K562 (cell line): Measurements from ENCODE around the gene USP49. TPM values are rescaled to one million over a fixed set of nuclear protein-coding genes. Genes with fewer than 3 reads are reported as not detected.

Experiments
- ARID4B ChIP-seq: sonication (generic); formaldehyde crosslinking; IDR thresholded peaks from 2 replicates; pipeline ENCODE4 v1.8.0; 2022; ENCODE audit warnings: mild to moderate bottlenecking, missing genetic modification reagents
- BCLAF1 ChIP-seq, 2 experiments: fragments of 450-650 bp in 1 of 2; IDR thresholded peaks; 2 replicates each; pipeline ENCODE4 v1.6.1; 2011 to 2017; ENCODE audit warnings: low read depth in 2 of 2, antibody characterized with exemption in 1 of 2, borderline replicate concordance in 1 of 2, low read length in 1 of 2, mild to moderate bottlenecking in 1 of 2, mixed read lengths in 1 of 2; ENCODE audit not compliant: control insufficient read depth in 1 of 2
- ELF1 ChIP-seq: fragments of 200-800 bp; sonication (Bioruptor generic); IDR thresholded peaks from 2 replicates; pipeline ENCODE4 v1.6.1; 2016; ENCODE audit warnings: missing genetic modification characterization, missing compliant biosample characterization
- FOXP4 ChIP-seq: sonication (generic); formaldehyde crosslinking; IDR thresholded peaks from 2 replicates; pipeline ENCODE4 v1.8.0; 2022; ENCODE audit warnings: mild to moderate bottlenecking, missing genetic modification reagents, borderline replicate concordance
- KHSRP ChIP-seq: fragments of 450-650 bp; IDR thresholded peaks from 2 replicates; pipeline ENCODE4 v1.6.1; 2017
- MXD1 ChIP-seq: fragments of 250-450 bp; sonication (Bioruptor Pico); IDR thresholded peaks from 2 replicates; pipeline ENCODE4 v1.8.0; 2021; ENCODE audit warnings: borderline replicate concordance, mild to moderate bottlenecking, moderate library complexity; ENCODE audit not compliant: poor library complexity, severe bottlenecking
- ZNF121 ChIP-seq: sonication (generic); formaldehyde crosslinking; conservative IDR thresholded peaks from 2 replicates; pipeline ENCODE4 v1.8.0; 2022; ENCODE audit warnings: missing genetic modification reagents
- ZNF507 ChIP-seq: conservative IDR thresholded peaks from 2 replicates; pipeline ENCODE4 v1.6.1; 2017; ENCODE audit warnings: missing genetic modification characterization, missing compliant biosample characterization
- polyA plus RNA-seq, 8 experiments: library from polyadenylated mRNA; depleted of rRNA in 4 of 8; stranded (reverse) in 5 of 8; unstranded in 3 of 8; fragments of >200 nt; fragmentation: Nextera tagmentation in 2 of 8; fragmentation: Illumina TruSeq in 1 of 8; extraction: Ambion mirVana in 2 of 8; extraction: Trizol in 1 of 8; gene quantifications; 2 replicates each; pipeline versions ENCODE4 v1.2.1 to v1.2.3, GENCODE V29; 2011 to 2014; ENCODE audit warnings: inconsistent platforms in 1 of 8, missing spikeins in 1 of 8
- total RNA-seq, 7 experiments: library from RNA; depleted of rRNA in 6 of 7; stranded (reverse); fragments of >200 nt in 6 of 7; fragmentation: Illumina TruSeq in 2 of 7; extraction: Trizol in 2 of 7; gene quantifications; 2 replicates each; pipeline versions ENCODE4 v1.2.1 to v1.2.3, GENCODE V29; 2011 to 2021; ENCODE audit warnings: low replicate concordance in 1 of 7

USP49 gene
- total and polyA plus RNA-seq, 9 of the 15 experiments (the other 6 are each of a cell fraction or from before 2014, with no cell fraction given), result 1.0 to 9.9 (median 6.5) TPM

- TF ChIP-seq ELF1 (tag) (no peak; the same call in 1 of the 2 replicates), ZNF507 (tag) (no peak), BCLAF1 (IDR thresholded peaks at IDR 0.05; ENCODE audit: borderline replicate concordance in 1 of 2, control insufficient read depth in 1 of 2, low read depth in 2 of 2, low read length in 1 of 2) (no peak), ARID4B (0 out of 2 replicates have a peak, but pooled peaks have one; percentile 28), MXD1 (CRISPR knock-in tag) (no peak), FOXP4 (CRISPR knock-in tag) (no peak), ZNF121 (no peak), KHSRP (no peak)
Measured at GRCh38 chr6:41895300-41896233, at the start of gene USP49 (continued).
